ENCODE data around the gene CYP2A13. TPM values are rescaled to one million over a fixed set of nuclear protein-coding genes. Genes with fewer than 3 reads are reported as not detected.
A peak's percentile ranks its signal among the peaks of the same experiment; 100 is the strongest.
"Not testable (repeated sequence)": the region's sequence is repeated elsewhere in the genome, so short reads cannot be mapped to it uniquely, and the experiment has no call there.

CYP2A13 gene
- polyA plus RNA-seq, 3 donors: not detected

DNA sequence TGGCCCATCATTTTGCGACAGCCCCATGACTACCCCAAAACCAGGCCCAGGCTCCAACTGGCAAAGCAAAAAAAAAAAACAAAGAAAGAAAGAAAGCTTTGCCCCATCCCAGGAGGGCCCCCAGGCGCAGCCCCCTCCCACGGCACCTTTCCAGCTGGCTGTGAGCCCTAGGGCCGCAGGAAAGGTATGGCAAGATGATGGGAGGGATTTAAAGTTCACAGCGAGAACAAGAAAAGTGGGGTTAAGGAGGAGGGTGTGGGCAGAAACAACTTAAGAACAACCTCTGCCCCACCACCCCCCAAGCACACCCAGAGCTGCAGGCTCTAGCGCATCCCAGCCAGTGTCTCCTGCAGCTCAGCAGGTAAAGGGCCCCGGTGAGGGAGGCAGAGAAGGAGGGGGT is 25.9 kb downstream of the CYP2A13 start, which contains the start of gene CYP2F1:
Gene CYP2F1, plus strand, starts transcription at position 301 of the 400 bp plus-strand sequence. CDS start 1,757 bp downstream, outside the sequence.
- Mint-ChIP-seq H3K36me3 (no peaks in the 10 kb centered on the region), H3K4me1 (no peaks in the 10 kb centered on the region), H3K4me3 (no peak within 1 kb of the TSS), H3K27ac (peak within 1 kb of the TSS in 1 of 7 donors; percentile 25), H3K27me3 (ENCODE audit: low read depth in 3 of 3) (peaks cover 4 to 9% (median 6%) of the 10 kb centered on the region in 3 donors), H3K9me3 (no peaks in the 10 kb centered on the region)
- Histone ChIP-seq H2AFZ (ENCODE audit: insufficient read depth, low read depth, low read length, poor library complexity, severe bottlenecking) (no peak within 1 kb of the TSS), H3K27ac (ENCODE audit: low read depth in 1 of 2, low read length in 2 of 2) (no peak within 1 kb of the TSS), H3K9ac (ENCODE audit: insufficient read depth, low read length, poor library complexity, severe bottlenecking) (no peak within 1 kb of the TSS), H3K27me3 (ENCODE audit: control insufficient read depth in 2 of 2, insufficient read depth in 2 of 2, low read length in 2 of 2) (no peaks in the 10 kb centered on the region), H3K79me2 (ENCODE audit: insufficient read depth, low read length) (no peaks in the 10 kb centered on the region), H3K9me3 (replicated peaks in 1 of 2; ENCODE audit: control insufficient read depth in 1 of 2, insufficient read depth in 1 of 2, low read length in 2 of 2) (no peaks in the 10 kb centered on the region), H3K4me1 (ENCODE audit: control insufficient read depth in 1 of 2, insufficient read depth in 2 of 2, low read length in 2 of 2) (no peaks in the 10 kb centered on the region), H4K20me1 (ENCODE audit: insufficient read depth, low read length) (no peaks in the 10 kb centered on the region), H3K4me3 (replicated peaks in 1 of 3; ENCODE audit: low read depth in 2 of 3, low read length in 3 of 3) (no peak within 1 kb of the TSS), H3K36me3 (replicated peaks in 1 of 2; ENCODE audit: control insufficient read depth in 1 of 2, insufficient read depth in 2 of 2, low read length in 2 of 2) (no peaks in the 10 kb centered on the region), H3K4me2 (replicated peaks; ENCODE audit: extremely low read depth, low read length, poor library complexity, severe bottlenecking) (no peak within 1 kb of the TSS)
- 50% methylated on average over 1 of the region's 7 CpGs for WGBS (ENCODE audit: insufficient coverage)
- DNase-seq: no peak
- intact Hi-C loops (cut with micrococcal nuclease): no loop called here
- TF ChIP-seq CTCF (IDR thresholded peaks at IDR 0.05): no peak

DNA sequence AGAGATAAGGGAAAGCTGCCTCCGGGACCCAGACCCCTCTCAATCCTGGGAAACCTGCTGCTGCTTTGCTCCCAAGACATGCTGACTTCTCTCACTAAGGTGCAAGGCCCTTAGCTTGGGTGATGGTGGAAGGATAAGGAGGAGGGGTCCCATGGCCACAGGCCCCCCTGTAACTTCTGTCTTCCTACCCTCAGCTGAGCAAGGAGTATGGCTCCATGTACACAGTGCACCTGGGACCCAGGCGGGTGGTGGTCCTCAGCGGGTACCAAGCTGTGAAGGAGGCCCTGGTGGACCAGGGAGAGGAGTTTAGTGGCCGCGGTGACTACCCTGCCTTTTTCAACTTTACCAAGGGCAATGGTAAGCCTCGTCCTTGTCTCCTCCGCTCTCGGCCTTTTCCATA is 28.0 kb downstream of the CYP2A13 start:
- H2AFZ ChIP-seq (ENCODE audit: insufficient read depth, low read depth, low read length, poor library complexity, severe bottlenecking): no peak overlapping the region
- no peak overlapping the region for H3K4me3 Mint-ChIP-seq
- WGBS (ENCODE audit: insufficient coverage): no CpG with 5 or more reads among the region's 8 CpGs
- H3K9me3 Mint-ChIP-seq: no peaks in the 10 kb centered on the region
- H3K27me3 Mint-ChIP-seq (ENCODE audit: low read depth in 3 of 3): peaks cover 7 to 11% (median 8%) of the 10 kb centered on the region in 3 donors
- intact Hi-C loops (cut with micrococcal nuclease): no loop called here
- no peaks in the 10 kb centered on the region for H3K79me2 ChIP-seq (ENCODE audit: insufficient read depth, low read length)
- no peaks in the 10 kb centered on the region for H3K27me3 ChIP-seq (ENCODE audit: control insufficient read depth in 2 of 2, insufficient read depth in 2 of 2, low read length in 2 of 2)
- no peak overlapping the region for H3K4me2 ChIP-seq (replicated peaks; ENCODE audit: extremely low read depth, low read length, poor library complexity, severe bottlenecking)
- H3K4me1 Mint-ChIP-seq: peaks cover 7% of the 10 kb centered on the region
- TF ChIP-seq CTCF (IDR thresholded peaks at IDR 0.05): no peak
- no peaks in the 10 kb centered on the region for H3K9me3 ChIP-seq (replicated peaks in 1 of 2; ENCODE audit: control insufficient read depth in 1 of 2, insufficient read depth in 1 of 2, low read length in 2 of 2)
- no peaks in the 10 kb centered on the region for H3K36me3 ChIP-seq (replicated peaks in 1 of 2; ENCODE audit: control insufficient read depth in 1 of 2, insufficient read depth in 2 of 2, low read length in 2 of 2)
- no peak overlapping the region for H3K27ac Mint-ChIP-seq
- no peaks in the 10 kb centered on the region for H3K36me3 Mint-ChIP-seq
- H3K4me3 ChIP-seq (replicated peaks in 1 of 3; ENCODE audit: low read depth in 2 of 3, low read length in 3 of 3): no peak overlapping the region
- H3K9ac ChIP-seq (ENCODE audit: insufficient read depth, low read length, poor library complexity, severe bottlenecking): no peak overlapping the region
- DNase-seq: no peak
- H3K27ac ChIP-seq (ENCODE audit: low read depth in 1 of 2, low read length in 2 of 2): no peak overlapping the region
- H4K20me1 ChIP-seq (ENCODE audit: insufficient read depth, low read length): no peaks in the 10 kb centered on the region
- H3K4me1 ChIP-seq (ENCODE audit: control insufficient read depth in 1 of 2, insufficient read depth in 2 of 2, low read length in 2 of 2): peaks cover 3 to 4% of the 10 kb centered on the region in 2 donors

- H3K27me3 ChIP-seq (ENCODE audit: control insufficient read depth in 2 of 2, insufficient read depth in 2 of 2, low read length in 2 of 2); H3K4me3 ChIP-seq (replicated peaks in 1 of 3; ENCODE audit: low read depth in 2 of 3, low read length in 3 of 3); H3K4me1 ChIP-seq (ENCODE audit: control insufficient read depth in 1 of 2, insufficient read depth in 2 of 2, low read length in 2 of 2); H3K9me3 Mint-ChIP-seq; H3K27ac ChIP-seq (ENCODE audit: low read depth in 1 of 2, low read length in 2 of 2); intact Hi-C loops (cut with micrococcal nuclease); H4K20me1 ChIP-seq (ENCODE audit: insufficient read depth, low read length); H3K79me2 ChIP-seq (ENCODE audit: insufficient read depth, low read length); H3K4me2 ChIP-seq (replicated peaks; ENCODE audit: extremely low read depth, low read length, poor library complexity, severe bottlenecking); H3K36me3 ChIP-seq (replicated peaks in 1 of 2; ENCODE audit: control insufficient read depth in 1 of 2, insufficient read depth in 2 of 2, low read length in 2 of 2); H3K36me3 Mint-ChIP-seq; H3K9me3 ChIP-seq (replicated peaks in 1 of 2; ENCODE audit: control insufficient read depth in 1 of 2, insufficient read depth in 1 of 2, low read length in 2 of 2): not testable (repeated sequence)
- peaks cover 12% of the 10 kb centered on the region for H3K4me1 Mint-ChIP-seq
- peak overlapping the region in 2 of 7 donors; percentile 37 to 48 for H3K27ac Mint-ChIP-seq
- H3K9ac ChIP-seq (ENCODE audit: insufficient read depth, low read length, poor library complexity, severe bottlenecking): peak overlapping the region; percentile 1
- peak; percentile 6 to 23 (median 23) for DNase-seq
- H2AFZ ChIP-seq (ENCODE audit: insufficient read depth, low read depth, low read length, poor library complexity, severe bottlenecking): peak overlapping the region; percentile 56
- WGBS (ENCODE audit: insufficient coverage): 27% methylated on average over 24 of the region's 41 CpGs
- peaks cover 4 to 15% (median 6%) of the 10 kb centered on the region in 3 donors for H3K27me3 Mint-ChIP-seq (ENCODE audit: low read depth in 3 of 3)
- peak overlapping the region in 1 of 2 donors; percentile 62 for H3K4me3 Mint-ChIP-seq
These were observed 33.0 kb downstream of the CYP2A13 start for GRCh38 chr19:41120929-41121911.
